T1000 (cell line): ENCODE measurements around the gene FKBP8.

ENCODE experiments used
- DNase-seq: peaks from one replicate; lab custom pipeline; 2025; ENCODE audit warnings: mixed read lengths; lab: John Stamatoyannopoulos, UW

FKBP8 gene

GRCh38 chr19:18502246-18502637 is 41.1 kb downstream of the FKBP8 start:
- DNase-seq: no peak

- DNase-seq: no peak
Measured at GRCh38 chr19:18501832-18502231, 41.5 kb downstream of the FKBP8 start.

- no peak for DNase-seq
Measured at GRCh38 chr19:18501351-18501750, 42.0 kb downstream of the FKBP8 start.

- no peak for DNase-seq
Measured at GRCh38 chr19:18500799-18501198, 42.6 kb downstream of the FKBP8 start.

GRCh38 chr19:18500376-18500775 is 43.0 kb downstream of the FKBP8 start:
- DNase-seq: no peak

- no peak for DNase-seq
Measured at GRCh38 chr19:18499055-18499775, 44.2 kb downstream of the FKBP8 start.

GRCh38 chr19:18496980-18497256 is 46.5 kb downstream of the FKBP8 start:
- DNase-seq: no peak

GRCh38 chr19:18496167-18496979 is 47.0 kb downstream of the FKBP8 start:
- DNase-seq: no peak

GRCh38 chr19:18495204-18495911 is 48.0 kb downstream of the FKBP8 start:
- DNase-seq: no peak

GRCh38 chr19:18494267-18494607 is 49.1 kb downstream of the FKBP8 start:
- no peak for DNase-seq

- DNase-seq: no peak
Measured at GRCh38 chr19:18493440-18494266, 49.7 kb downstream of the FKBP8 start.

- no peak for DNase-seq
Measured at GRCh38 chr19:18491995-18492953, 51.1 kb downstream of the FKBP8 start.

- DNase-seq: no peak
Measured at GRCh38 chr19:18490728-18491127, 52.6 kb downstream of the FKBP8 start.

GRCh38 chr19:18489627-18490184 is 53.7 kb downstream of the FKBP8 start:
- no peak for DNase-seq

- DNase-seq: no peak
Measured at GRCh38 chr19:18488838-18489626, 54.3 kb downstream of the FKBP8 start.

GRCh38 chr19:18488403-18488723 is 55.0 kb downstream of the FKBP8 start:
- DNase-seq: no peak

- DNase-seq: no peak
Measured at GRCh38 chr19:18487576-18488402, 55.6 kb downstream of the FKBP8 start.

- DNase-seq: no peak
Measured at GRCh38 chr19:18486746-18487145, 56.6 kb downstream of the FKBP8 start.

GRCh38 chr19:18484992-18485391 is 58.4 kb downstream of the FKBP8 start:
- no peak for DNase-seq
